Right lobe of liver (tissue), 6 donors: ENCODE data around the gene ENOX1. TPM values are rescaled to one million over a fixed set of nuclear protein-coding genes. Genes with fewer than 3 reads are reported as not detected.

Experiments used
- ATAC-seq, 4 donors: fragments of 200-7000 bp; cut with Tn5 transposase; one replicate each; pipeline ENCODE4 v1.9.1; 2020; ENCODE audit warnings: mild to moderate bottlenecking in 4 of 4, moderate library complexity in 4 of 4
- DNase-seq, 3 donors: peaks; one replicate each; pipeline ENCODE4 v3.0.0-alpha.2; 2020
- H3K27ac ChIP-seq, 3 donors: fragments of 200-600 bp; one replicate each; pipeline ENCODE4 v1.8.0; 2022
- H3K27me3 ChIP-seq, 2 donors: fragments of 200-600 bp; one replicate each; pipeline ENCODE4 v1.8.0; 2022
- H3K36me3 ChIP-seq, 4 donors: fragments of 200-600 bp; sonication (generic) in 1 of 4; one replicate each; pipeline versions ENCODE4 v1.5.1 to v1.8.0; 2017 to 2022; ENCODE audit warnings: control low read depth in 1 of 4
- H3K4me1 ChIP-seq, 4 donors: fragments of 200-600 bp; sonication (generic) in 1 of 4; one replicate each; pipeline versions ENCODE4 v1.5.1 to v1.8.0; 2017 to 2022; ENCODE audit warnings: control low read depth in 1 of 4
- H3K4me3 ChIP-seq, 3 donors: fragments of 200-600 bp; one replicate each; pipeline ENCODE4 v1.8.0; 2022
- H3K9me3 ChIP-seq, 4 donors: fragments of 200-600 bp; sonication (generic) in 1 of 4; one replicate each; pipeline versions ENCODE4 v1.5.1 to v1.8.0; 2017 to 2022; ENCODE audit warnings: control low read depth in 1 of 4
- POLR2A ChIP-seq: fragments of 450-650 bp; IDR thresholded peaks from one replicate; pipeline ENCODE4 v1.6.1; 2017; ENCODE audit warnings: antibody characterized with exemption, mild to moderate bottlenecking
- WGBS: methylation state at CpG from one replicate; pipeline ENCODE4 v1.1.6; 2018; ENCODE audit warnings: low coverage, low lambda C conversion rate; ENCODE audit not compliant: insufficient coverage; ENCODE audit errors: missing lambda C conversion rate; 5-methylcytosine and 5-hydroxymethylcytosine counted together
- intact Hi-C, 2 donors: fragments of 100-400 bp; cut with DNase I; formaldehyde crosslinking; loops; one replicate each; pipeline versions ENCODE4 v1.11.2 to v1.14.1; 2022
- total RNA-seq, 6 experiments: library from RNA; depleted of rRNA in 2 of 6; stranded (reverse); fragments of >200 nt in 2 of 6; fragmentation: NEBNext Ultra II Directional in 3 of 6; extraction: Animal tissue kit (Norgen Biotek cat#: 25700) in 3 of 6; gene quantifications; one replicate each; pipeline versions ENCODE4 v1.1.0 to v1.2.4, GENCODE V29; 2016 to 2023
- TF ChIP-seq, protein P1 (sequence below), 4 donors: fragments of 200-600 bp in 3 of 4; fragments of 450-650 bp in 1 of 4; IDR thresholded peaks; one replicate each; pipeline versions ENCODE4 v1.5.1 to v1.8.0; 2016 to 2022; ENCODE audit warnings: antibody characterized with exemption in 4 of 4, mild to moderate bottlenecking in 2 of 4
- donor health status: DM: no; HTN: yes; CAD: no.
- donor health status: DM: no; HTN: no; CAD: no.
- donor health status: DM: no; HTN: no; CAD: no.
- donor health status: DM: no; HTN: yes; CAD: no.
- donor health status: DM: no; HTN: yes; CAD: no.

ENOX1 gene
- total RNA-seq, 6 experiments from 2014 or later = 0.07 to 0.16 TPM; not detected in 4

DNA sequence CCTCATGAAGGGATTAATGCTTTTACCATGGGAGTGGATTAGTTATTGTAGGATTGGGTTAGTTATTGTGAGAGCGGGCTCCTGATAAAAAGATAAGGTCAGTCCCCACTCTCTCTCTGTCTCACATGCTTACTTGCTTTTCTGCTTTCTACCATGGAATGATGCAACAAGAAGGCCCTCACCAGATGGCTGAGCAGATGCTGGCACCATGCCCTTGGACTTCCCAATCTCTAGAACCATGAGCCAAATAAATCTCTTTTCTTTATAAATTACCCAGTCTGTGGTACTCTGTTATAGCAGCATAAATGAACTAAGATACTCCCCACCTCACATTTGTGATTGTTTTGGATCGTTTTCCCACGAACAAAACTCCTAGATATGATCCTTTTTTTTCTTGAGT, 409.6 kb downstream of the ENOX1 start:
- WGBS = 71% methylated on average over 3 of the region's 3 CpGs
- Histone ChIP-seq H3K9me3 (no peaks in the 10 kb centered on the region), H3K27me3 (no peaks in the 10 kb centered on the region), H3K27ac (no peak overlapping the region), H3K36me3 (no peaks in the 10 kb centered on the region), H3K4me1 (no peaks in the 10 kb centered on the region), H3K4me3 (no peak overlapping the region)
- ATAC-seq = no peak
- DNase-seq = no peak
- intact Hi-C loops = no loop called here
- no peak for TF ChIP-seq POLR2A
- TF ChIP-seq, protein P1, sequence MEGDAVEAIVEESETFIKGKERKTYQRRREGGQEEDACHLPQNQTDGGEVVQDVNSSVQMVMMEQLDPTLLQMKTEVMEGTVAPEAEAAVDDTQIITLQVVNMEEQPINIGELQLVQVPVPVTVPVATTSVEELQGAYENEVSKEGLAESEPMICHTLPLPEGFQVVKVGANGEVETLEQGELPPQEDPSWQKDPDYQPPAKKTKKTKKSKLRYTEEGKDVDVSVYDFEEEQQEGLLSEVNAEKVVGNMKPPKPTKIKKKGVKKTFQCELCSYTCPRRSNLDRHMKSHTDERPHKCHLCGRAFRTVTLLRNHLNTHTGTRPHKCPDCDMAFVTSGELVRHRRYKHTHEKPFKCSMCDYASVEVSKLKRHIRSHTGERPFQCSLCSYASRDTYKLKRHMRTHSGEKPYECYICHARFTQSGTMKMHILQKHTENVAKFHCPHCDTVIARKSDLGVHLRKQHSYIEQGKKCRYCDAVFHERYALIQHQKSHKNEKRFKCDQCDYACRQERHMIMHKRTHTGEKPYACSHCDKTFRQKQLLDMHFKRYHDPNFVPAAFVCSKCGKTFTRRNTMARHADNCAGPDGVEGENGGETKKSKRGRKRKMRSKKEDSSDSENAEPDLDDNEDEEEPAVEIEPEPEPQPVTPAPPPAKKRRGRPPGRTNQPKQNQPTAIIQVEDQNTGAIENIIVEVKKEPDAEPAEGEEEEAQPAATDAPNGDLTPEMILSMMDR (IDR thresholded peaks at IDR 0.05) = no peak

DNA sequence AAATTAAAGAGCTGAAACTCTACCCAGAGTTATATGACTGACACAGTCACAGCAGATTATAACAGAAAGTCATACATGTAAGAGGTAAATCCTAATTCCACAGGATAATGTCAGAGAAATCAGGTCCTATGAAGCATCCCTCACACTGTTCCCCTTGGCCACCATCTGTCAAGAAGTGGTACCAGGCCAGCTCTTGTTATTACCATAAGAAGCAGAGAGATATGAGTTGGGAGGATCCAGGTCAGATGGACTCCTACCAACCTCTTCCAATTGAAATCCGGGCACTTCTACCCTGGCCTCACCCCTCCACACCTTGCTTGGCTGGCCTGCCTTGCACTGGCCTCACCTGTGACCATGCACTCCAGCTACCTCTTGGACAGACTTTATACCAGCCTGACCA, 410.2 kb downstream of the ENOX1 start:
- Histone ChIP-seq H3K27me3 (no peaks in the 10 kb centered on the region), H3K36me3 (no peaks in the 10 kb centered on the region), H3K4me1 (no peaks in the 10 kb centered on the region), H3K9me3 (no peaks in the 10 kb centered on the region), H3K4me3 (no peak overlapping the region), H3K27ac (no peak overlapping the region)
- WGBS = 63% methylated on average over 1 of the region's 1 CpG
- ATAC-seq (peak in 1 of 4 donors; percentile 25), DNase-seq (no peak)
- TF ChIP-seq, protein P1 (IDR thresholded peaks at IDR 0.05) = no peak
- TF ChIP-seq POLR2A = no peak
- intact Hi-C loops = no loop called here

DNA sequence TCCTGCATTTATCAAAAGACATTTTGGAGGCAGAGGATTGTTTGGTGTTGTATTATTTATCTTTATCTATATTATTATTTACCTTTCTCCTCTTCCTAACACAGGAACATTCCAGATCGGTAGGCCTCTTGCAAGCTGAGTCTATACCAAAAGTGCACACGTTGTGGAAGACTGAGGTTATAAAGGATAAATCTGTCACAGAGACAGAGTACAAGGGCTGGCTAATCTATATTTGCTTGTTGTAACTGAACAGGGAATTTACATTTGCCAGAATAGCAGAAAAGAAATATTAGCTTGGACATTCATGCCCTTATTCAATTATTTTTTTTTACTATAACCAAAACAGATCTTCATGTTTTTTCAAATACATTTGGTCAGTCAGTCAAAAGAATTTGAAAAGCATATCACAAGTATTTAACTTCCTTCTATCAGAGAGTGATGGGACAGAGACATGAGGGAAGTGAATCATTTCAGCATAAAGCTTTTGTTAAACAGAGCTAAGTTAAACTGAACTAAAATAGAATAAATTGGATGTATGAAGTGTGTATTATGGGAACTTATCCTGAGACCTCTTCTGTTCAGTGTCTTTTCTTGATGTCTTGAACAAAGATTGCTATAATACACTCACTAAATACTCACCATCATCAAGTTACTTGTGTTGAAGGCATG, 410.8 kb downstream of the ENOX1 start:
- Histone ChIP-seq H3K4me3 (no peak overlapping the region), H3K4me1 (no peaks in the 10 kb centered on the region), H3K27me3 (no peaks in the 10 kb centered on the region), H3K27ac (no peak overlapping the region), H3K36me3 (no peaks in the 10 kb centered on the region), H3K9me3 (no peaks in the 10 kb centered on the region)
- TF ChIP-seq, protein P1 (IDR thresholded peaks at IDR 0.05) = no peak
- TF ChIP-seq POLR2A = no peak
- DNase-seq (no peak), ATAC-seq (no peak)
- WGBS = 63% methylated on average over 2 of the region's 2 CpGs
- intact Hi-C loops = no loop called here

DNA sequence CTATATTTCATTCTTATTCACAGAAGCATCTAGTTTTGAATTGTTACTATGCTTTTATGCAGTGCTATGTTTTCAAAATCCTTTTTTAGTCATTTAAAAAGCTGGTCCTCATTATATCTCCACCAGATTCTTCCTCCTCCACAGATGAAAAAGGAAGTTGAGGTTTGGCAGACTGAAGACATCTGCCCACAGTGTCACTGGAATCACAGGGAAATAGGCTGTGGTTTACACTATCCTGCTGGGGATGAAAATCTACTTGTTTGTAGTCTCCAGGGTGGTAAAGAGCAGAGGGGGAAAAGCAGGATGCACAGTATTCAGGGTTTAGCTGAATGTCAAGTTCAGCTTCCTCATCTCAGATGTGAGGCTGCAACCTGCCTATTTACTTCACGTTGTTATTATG, 412.2 kb downstream of the ENOX1 start:
- H3K4me3 ChIP-seq = no peak overlapping the region
- peak in 1 of 4 donors; percentile 23 for ATAC-seq
- H3K9me3 ChIP-seq = no peaks in the 10 kb centered on the region
- no peaks in the 10 kb centered on the region for H3K4me1 ChIP-seq
- no peak for DNase-seq
- TF ChIP-seq POLR2A = no peak
- TF ChIP-seq, protein P1 (IDR thresholded peaks at IDR 0.05) = no peak
- WGBS = 21% methylated on average over 1 of the region's 1 CpG
- no peaks in the 10 kb centered on the region for H3K27me3 ChIP-seq
- H3K27ac ChIP-seq = no peak overlapping the region
- H3K36me3 ChIP-seq = no peaks in the 10 kb centered on the region
- intact Hi-C loops = no loop called here
